WI38 (cell line): ENCODE results near the gene DR1.

Source experiments
- H3K4me3 ChIP-seq: 2 replicates; pipeline ENCODE4 v1.5.1; 2011; ENCODE audit warnings: low read depth, mild to moderate bottlenecking, control low read depth, low read length
- CTCF ChIP-seq: IDR thresholded peaks from 2 replicates; pipeline ENCODE4 v1.5.1; 2012; ENCODE audit warnings: low read depth, mild to moderate bottlenecking, control low read depth, low read length

DR1 gene

GRCh38 chr1:93415296-93415695, 69.6 kb downstream of the DR1 start:
- no peak for TF ChIP-seq CTCF
- no peak overlapping the region for H3K4me3 ChIP-seq

DNA sequence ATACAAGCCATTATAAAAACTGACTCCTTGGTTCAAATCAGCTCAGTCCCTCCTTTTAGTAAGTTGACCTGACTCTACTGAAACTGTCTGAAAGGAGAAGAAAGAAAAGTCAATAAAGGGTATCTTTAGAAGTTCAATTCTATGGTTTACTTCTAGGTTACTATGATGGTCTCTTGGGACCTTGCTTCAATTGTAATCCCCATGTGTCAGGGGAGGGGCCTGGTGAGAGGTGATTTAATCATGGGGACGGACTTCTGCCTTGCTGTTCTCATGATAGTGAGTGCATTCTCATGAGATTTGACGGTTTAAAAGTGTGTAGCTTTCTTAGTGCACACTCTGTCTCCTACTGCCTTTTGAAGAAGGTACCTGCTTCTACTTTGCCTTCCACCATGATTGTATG, 70.5 kb downstream of the DR1 start:
- no peak for TF ChIP-seq CTCF
- H3K4me3 ChIP-seq: no peak overlapping the region
